Activated gamma-delta T cell treated with Interleukin-2 at 50 U/mL for 16 hours (primary cell): Measurements from ENCODE around the gene ZFYVE27.

Experiments
- DNase-seq: peaks from one replicate; pipeline ENCODE4 v3.0.0-alpha.2; 2020

ZFYVE27 gene

GRCh38 chr10:97798958-97799610 is 62.2 kb downstream of the ZFYVE27 start:
- no peak for DNase-seq

DNA sequence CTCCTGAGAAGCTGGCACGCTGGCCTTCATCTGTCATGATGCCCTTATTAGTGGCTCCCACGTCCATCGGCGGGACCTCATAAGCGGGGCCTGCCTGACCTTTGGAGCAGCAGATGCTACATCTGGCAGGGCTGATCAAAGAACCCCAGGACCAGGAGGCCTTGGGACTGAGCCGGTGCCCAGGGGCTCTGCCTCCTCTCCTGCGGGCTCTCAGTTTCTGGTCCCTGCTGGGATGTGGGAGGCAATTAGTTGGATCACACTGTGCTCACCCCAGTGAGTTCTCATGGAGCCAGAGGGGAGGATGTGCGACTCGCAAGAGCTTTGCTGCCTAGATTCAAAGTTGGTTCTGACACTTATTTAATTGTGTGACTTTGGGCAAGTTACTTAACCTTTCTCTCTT is 63.5 kb downstream of the ZFYVE27 start:
- DNase-seq: no peak

DNA sequence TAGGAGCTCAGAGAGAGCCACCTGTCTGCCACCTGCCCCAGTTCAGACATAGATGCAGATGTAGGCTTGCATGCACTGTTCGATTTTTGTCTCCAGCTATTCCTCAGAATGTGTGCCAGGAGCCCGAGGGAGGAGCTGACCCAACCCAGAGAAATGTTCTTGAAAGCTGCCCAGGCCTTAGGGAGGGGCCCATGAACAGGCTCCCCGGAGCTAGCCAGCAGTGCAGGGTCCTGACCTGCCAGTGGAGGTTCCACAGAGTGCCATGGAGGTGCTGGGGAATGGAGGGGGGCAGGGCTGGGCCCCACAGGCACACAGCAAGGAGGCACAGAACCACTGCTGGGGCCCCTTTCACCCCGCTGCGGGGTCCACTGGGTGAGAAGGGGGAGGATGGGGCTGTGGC is 64.5 kb downstream of the ZFYVE27 start:
- no peak for DNase-seq

DNA sequence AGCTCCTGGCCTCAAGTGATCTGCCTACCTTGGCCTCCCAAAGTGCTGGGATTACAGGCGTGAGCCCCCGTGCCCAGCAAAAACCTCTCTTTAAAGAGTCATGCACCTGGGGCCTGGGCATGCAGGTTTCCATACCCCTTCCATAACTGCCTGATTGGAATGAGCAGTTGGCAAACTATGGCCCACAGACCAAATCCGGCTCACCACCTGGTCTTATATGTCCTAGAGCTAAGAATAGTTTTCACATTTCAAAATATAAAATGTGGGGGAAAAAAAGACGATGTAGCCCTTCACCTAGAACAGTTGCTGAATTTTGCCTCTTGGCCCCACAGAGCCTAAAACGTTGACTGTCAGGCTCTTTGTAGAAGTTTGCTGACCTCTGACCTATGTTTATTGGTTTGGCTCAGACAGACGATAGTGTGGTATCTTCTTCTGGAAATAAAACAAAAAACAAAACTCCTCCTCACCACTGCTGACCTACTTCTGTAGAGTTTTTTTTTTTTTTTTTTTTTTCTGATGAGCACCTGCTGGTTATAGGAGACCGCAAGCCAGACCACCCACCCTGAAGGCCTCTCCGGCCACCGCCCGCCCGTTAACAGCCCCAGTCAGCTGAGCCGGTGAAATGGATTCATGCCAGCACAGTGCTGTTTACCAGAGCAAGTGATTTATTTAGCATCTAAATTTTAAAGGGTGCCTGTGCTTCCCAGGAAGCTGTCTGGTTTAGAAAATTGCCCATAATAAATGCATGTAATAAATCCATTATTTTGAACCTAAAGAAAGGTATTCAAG is 68.4 kb downstream of the ZFYVE27 start:
- no peak for DNase-seq

- no peak for DNase-seq
Observed at GRCh38 chr10:97805949-97806348, 69.0 kb downstream of the ZFYVE27 start.

DNA sequence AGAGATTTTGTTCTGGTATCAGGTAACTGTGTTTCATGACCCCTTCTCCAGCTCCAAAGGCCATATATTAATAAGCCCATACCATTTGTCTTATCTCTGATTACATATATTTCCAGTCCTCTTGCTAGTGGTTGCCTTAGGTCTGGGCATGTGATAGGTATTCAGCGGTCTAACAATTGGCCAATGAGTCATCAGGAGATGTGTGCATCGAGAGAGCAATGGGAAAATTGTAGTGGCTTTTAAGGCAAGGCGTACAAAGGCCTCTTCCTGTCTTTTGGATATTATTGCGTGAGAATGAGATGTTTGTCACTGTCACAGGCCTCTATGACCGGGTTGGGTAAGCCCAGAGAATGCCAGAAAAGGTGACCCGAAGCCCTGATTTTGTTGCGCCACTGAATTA is 73.5 kb downstream of the ZFYVE27 start:
- DNase-seq: no peak
